Lower leg skin (tissue), 4 donors: Measurements from ENCODE around the gene SMCO2. TPM values are rescaled to one million over a fixed set of nuclear protein-coding genes. Genes with fewer than 3 reads are reported as not detected.

Experiments
- DNase-seq, 2 donors: peaks; one replicate each; pipeline ENCODE4 v3.0.0-alpha.2; 2019; ENCODE audit warnings: low spot score in 2 of 2
- H3K4me3 ChIP-seq: fragments of 200-600 bp; sonication (generic); 2 replicates; pipeline ENCODE4 v1.5.1; 2017; ENCODE audit warnings: mild to moderate bottlenecking, low read depth; ENCODE audit not compliant: poor library complexity, severe bottlenecking
- CTCF ChIP-seq, 3 donors: fragments of 450-650 bp; IDR thresholded peaks; one replicate each; pipeline ENCODE4 v1.5.1; 2016; ENCODE audit warnings: antibody characterized with exemption in 3 of 3, mild to moderate bottlenecking in 3 of 3, moderate library complexity in 2 of 3
- POLR2A ChIP-seq, 2 donors: fragments of 450-650 bp; IDR thresholded peaks; one replicate each; pipeline ENCODE4 v1.6.1; 2016 to 2017; ENCODE audit warnings: antibody characterized with exemption in 2 of 2, mild to moderate bottlenecking in 1 of 2, moderate library complexity in 1 of 2
- WGBS, 2 donors: methylation state at CpG; one replicate each; pipeline ENCODE4 v1.1.5; 2018; 5-methylcytosine and 5-hydroxymethylcytosine counted together
- intact Hi-C: fragments of 100-400 bp; cut with DNase I; formaldehyde crosslinking; loops from one replicate; pipeline ENCODE4 v1.15.0; 2023; ENCODE audit warnings: low total_unique reads
- total RNA-seq, 4 donors: library from RNA; depleted of rRNA; stranded (reverse); fragments of >200 nt; gene quantifications; one replicate each; pipeline ENCODE4 v1.1.0, GENCODE V29; 2016

Gene SMCO2
- total RNA-seq, 4 donors from 2014 or later = not detected

DNA sequence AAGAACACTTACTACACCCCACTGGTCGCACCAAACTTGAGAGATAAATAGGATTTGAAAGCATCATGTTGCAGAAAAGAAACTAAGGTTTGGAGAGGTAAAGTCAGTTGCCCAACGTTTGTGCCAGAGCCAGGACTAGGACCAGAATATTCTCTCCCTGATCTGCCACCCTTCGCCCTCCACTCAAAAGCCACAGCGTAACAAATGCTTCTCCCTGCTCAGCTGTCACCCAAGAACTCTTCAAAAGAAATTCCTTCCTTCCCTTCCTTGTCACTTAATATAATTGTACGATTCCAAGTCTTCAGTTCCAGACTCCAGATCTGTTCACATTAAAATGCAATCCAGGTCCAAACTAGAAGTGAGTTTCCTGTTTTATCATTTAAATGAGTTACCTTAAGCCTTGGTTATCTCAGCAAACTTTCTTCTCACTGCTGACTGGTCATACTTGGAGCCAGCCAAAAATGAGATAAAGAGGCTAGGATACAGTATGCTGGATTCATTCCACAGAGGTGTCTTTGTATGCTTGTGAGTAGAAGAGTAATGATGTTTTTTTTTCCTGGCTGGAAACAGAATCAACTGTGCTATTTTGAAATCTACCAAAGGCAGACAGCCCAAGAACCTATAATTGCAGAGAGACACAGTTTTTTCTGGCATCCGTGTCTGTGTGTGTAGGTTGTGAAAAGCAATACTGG lies 64.6 kb downstream of the SMCO2 start:
- no peak for DNase-seq
- TF ChIP-seq CTCF (IDR thresholded peaks at IDR 0.05) = no peak
- no peak for TF ChIP-seq POLR2A (IDR thresholded peaks at IDR 0.05)
- 56 to 60% methylated on average over 6 of the region's 6 CpGs for WGBS, 2 donors
- intact Hi-C loops = loop anchor here (10.0 kb wide), 1 partner anchor 76 kb away; no protein-coding TSS in a partner anchor
- H3K4me3 ChIP-seq = no peak overlapping the region

GRCh38 chr12:27511723-27512045 lies 65.1 kb downstream of the SMCO2 start:
- no peak overlapping the region for H3K4me3 ChIP-seq
- no peak for DNase-seq
- TF ChIP-seq CTCF (IDR thresholded peaks at IDR 0.05) (no peak), POLR2A (IDR thresholded peaks at IDR 0.05) (no peak)
- 56 to 78% methylated on average over 3 of the region's 3 CpGs for WGBS, 2 donors
- intact Hi-C loops = loop anchor here (10.0 kb wide), 1 partner anchor 77 kb away; no protein-coding TSS in a partner anchor

DNA sequence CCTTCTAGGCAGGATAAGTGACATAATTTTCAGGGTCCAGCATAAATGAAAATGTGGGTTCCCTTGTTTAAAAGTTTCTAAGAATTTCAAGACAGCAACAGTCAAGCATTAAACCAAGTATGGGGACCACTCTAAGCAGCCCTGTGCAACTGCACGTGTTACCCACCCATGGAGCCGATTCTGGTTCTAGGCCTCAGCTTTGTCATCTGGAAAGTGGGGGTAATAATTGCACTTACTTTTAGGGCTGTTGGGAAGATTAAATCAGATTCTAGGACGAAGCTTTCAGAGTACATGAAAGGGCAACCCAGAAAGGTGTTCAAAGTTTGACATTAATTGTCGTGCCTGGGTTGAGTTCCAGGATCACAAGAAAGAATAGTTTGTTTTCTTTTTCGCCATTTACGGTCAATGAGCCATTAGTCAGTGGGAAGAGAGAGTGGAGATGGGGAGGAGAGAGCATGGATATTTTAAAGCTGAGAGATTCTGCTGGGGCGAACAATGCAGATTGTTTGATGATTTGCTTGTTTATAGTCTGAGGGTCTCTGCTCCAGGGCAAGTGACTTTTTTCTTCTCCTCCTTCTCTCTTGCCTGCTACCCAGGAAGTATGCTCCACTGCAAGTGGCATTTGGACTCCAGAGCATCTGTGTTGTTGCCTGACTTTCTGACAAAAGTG lies 66.8 kb downstream of the SMCO2 start:
- TF ChIP-seq POLR2A (IDR thresholded peaks at IDR 0.05) = no peak
- TF ChIP-seq CTCF (IDR thresholded peaks at IDR 0.05) = no peak
- H3K4me3 ChIP-seq = no peak overlapping the region
- no peak for DNase-seq
- 92 to 94% methylated on average over 7 of the region's 7 CpGs for WGBS, 2 donors
- intact Hi-C loops = loop anchor here (10.0 kb wide), 1 partner anchor 78 kb away; no protein-coding TSS in a partner anchor

DNA sequence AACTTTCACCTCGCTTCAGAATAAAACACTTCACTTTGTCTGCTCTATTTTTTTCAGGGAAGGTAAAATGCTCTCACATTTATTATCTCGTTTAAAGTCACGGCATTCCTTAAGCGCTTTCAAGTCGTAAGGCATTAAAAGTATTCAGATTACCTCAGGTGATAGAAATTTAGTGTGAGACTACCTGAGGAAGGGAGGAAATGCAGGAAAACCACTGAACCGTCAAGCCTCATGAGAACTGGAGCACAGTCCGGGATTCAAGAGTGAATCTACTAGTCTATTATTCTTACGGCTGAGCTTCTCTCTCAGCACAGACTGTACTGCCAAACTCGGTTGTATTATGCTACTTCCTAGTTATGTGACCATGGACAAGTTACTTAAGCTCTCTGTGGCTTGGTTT lies 69.1 kb downstream of the SMCO2 start:
- WGBS, 2 donors = 72 to 76% methylated on average over 9 of the region's 9 CpGs
- DNase-seq = no peak
- intact Hi-C loops = loop anchor here (10.0 kb wide), 1 partner anchor 81 kb away; no protein-coding TSS in a partner anchor
- no peak overlapping the region for H3K4me3 ChIP-seq
- TF ChIP-seq CTCF (IDR thresholded peaks at IDR 0.05) (no peak), POLR2A (IDR thresholded peaks at IDR 0.05) (no peak)

DNA sequence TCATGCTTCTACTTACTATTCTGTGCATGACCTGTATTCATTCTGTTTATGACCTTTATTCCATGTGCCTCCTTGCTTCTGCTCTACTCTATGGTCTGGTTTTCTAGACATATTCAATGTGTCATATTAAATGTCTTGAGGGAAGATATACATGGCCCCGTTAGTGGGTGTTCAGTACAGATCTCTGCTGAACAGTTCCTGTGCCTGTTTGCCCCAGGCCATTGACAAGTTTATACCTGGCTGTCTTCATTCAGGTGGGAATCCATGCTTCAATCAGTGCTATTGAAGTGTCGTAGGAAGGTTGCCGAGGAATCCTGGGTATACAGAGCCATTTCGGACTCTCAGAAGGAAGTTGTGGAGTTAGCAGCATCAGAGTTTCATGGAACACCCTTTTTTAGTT lies 70.1 kb downstream of the SMCO2 start:
- 54 to 55% methylated on average over 4 of the region's 4 CpGs for WGBS, 2 donors
- H3K4me3 ChIP-seq = no peak overlapping the region
- no peak for DNase-seq
- no peak for TF ChIP-seq POLR2A (IDR thresholded peaks at IDR 0.05)
- TF ChIP-seq CTCF (IDR thresholded peaks at IDR 0.05) = no peak
- intact Hi-C loops = loop anchor here (10.0 kb wide), 1 partner anchor 82 kb away; no protein-coding TSS in a partner anchor
